IPS DF 6.9 (cell line): ENCODE measurements around the gene TBX15.

ENCODE experiments used
- DNase-seq: peaks from one replicate; pipeline ENCODE4 v3.0.0-alpha.2; 2013; ENCODE audit warnings: low read depth, low spot score
- H3K27ac ChIP-seq: one replicate; pipeline ENCODE4 v1.5.1; 2013; ENCODE audit warnings: low read length, control low read depth
- H3K27me3 ChIP-seq: 2 replicates; pipeline ENCODE4 v1.6.1; 2013; ENCODE audit warnings: mild to moderate bottlenecking, low read length; ENCODE audit not compliant: control insufficient read depth, insufficient read depth
- H3K36me3 ChIP-seq: 2 replicates; pipeline ENCODE4 v1.6.1; 2013; ENCODE audit warnings: low read length; ENCODE audit not compliant: control insufficient read depth, insufficient read depth
- H3K4me1 ChIP-seq: 2 replicates; pipeline ENCODE4 v1.6.1; 2013; ENCODE audit warnings: low read length; ENCODE audit not compliant: control insufficient read depth, insufficient read depth
- H3K4me3 ChIP-seq: 2 replicates; pipeline ENCODE4 v1.5.1; 2013; ENCODE audit warnings: mild to moderate bottlenecking, low read length
- H3K9me3 ChIP-seq: 2 replicates; pipeline ENCODE4 v1.6.1; 2013; ENCODE audit warnings: low read length, inconsistent platforms; ENCODE audit not compliant: control insufficient read depth, insufficient read depth
- WGBS: extraction: QIAGEN DNeasy Blood & Tissue Kit; methylation state at CpG from one replicate; pipeline ENCODE4 v1.1.7; 2013; ENCODE audit warnings: mixed read lengths, missing lambda C conversion rate; ENCODE audit not compliant: insufficient read length, insufficient coverage; 5-methylcytosine and 5-hydroxymethylcytosine counted together

Gene TBX15

GRCh38 chr1:118911571-118911970 is 76.6 kb downstream of the TBX15 start:
- H3K36me3 ChIP-seq, result no peaks in the 10 kb centered on the region
- H3K27me3 ChIP-seq, result no peaks in the 10 kb centered on the region
- no peak overlapping the region for H3K4me3 ChIP-seq
- no peaks in the 10 kb centered on the region for H3K4me1 ChIP-seq
- H3K9me3 ChIP-seq, result no peaks in the 10 kb centered on the region
- DNase-seq, result no peak
- no CpG with 5 or more reads among the region's 2 CpGs for WGBS
- no peak overlapping the region for H3K27ac ChIP-seq

GRCh38 chr1:118907466-118907865 is 80.7 kb downstream of the TBX15 start:
- DNase-seq, result no peak
- no peaks in the 10 kb centered on the region for H3K36me3 ChIP-seq
- H3K9me3 ChIP-seq, result no peaks in the 10 kb centered on the region
- no peak overlapping the region for H3K27ac ChIP-seq
- H3K4me1 ChIP-seq, result no peaks in the 10 kb centered on the region
- H3K27me3 ChIP-seq, result no peaks in the 10 kb centered on the region
- no peak overlapping the region for H3K4me3 ChIP-seq

- no peak overlapping the region for H3K4me3 ChIP-seq
- no peaks in the 10 kb centered on the region for H3K27me3 ChIP-seq
- H3K4me1 ChIP-seq, result no peaks in the 10 kb centered on the region
- no CpG with 5 or more reads among the region's 1 CpG for WGBS
- H3K36me3 ChIP-seq, result no peaks in the 10 kb centered on the region
- H3K27ac ChIP-seq, result no peak overlapping the region
- no peak for DNase-seq
- H3K9me3 ChIP-seq, result no peaks in the 10 kb centered on the region
Measured at GRCh38 chr1:118905671-118906070, 82.5 kb downstream of the TBX15 start.

GRCh38 chr1:118905196-118905595 is 82.9 kb downstream of the TBX15 start:
- WGBS, result no CpG with 5 or more reads among the region's 6 CpGs
- no peak for DNase-seq

GRCh38 chr1:118902711-118903191 is 85.4 kb downstream of the TBX15 start:
- Histone ChIP-seq H3K36me3 (no peaks in the 10 kb centered on the region), H3K9me3 (no peaks in the 10 kb centered on the region), H3K27ac (no peak overlapping the region), H3K4me1 (no peaks in the 10 kb centered on the region), H3K4me3 (no peak overlapping the region), H3K27me3 (no peaks in the 10 kb centered on the region)
- WGBS, result no CpG with 5 or more reads among the region's 6 CpGs
- DNase-seq, result no peak

More at GRCh38 chr1:118905196-118905595, 82.9 kb downstream of the TBX15 start:
- Histone ChIP-seq H3K4me3 (no peak overlapping the region), H3K27ac (no peak overlapping the region), H3K36me3 (no peaks in the 10 kb centered on the region), H3K27me3 (no peaks in the 10 kb centered on the region), H3K9me3 (no peaks in the 10 kb centered on the region), H3K4me1 (no peaks in the 10 kb centered on the region)

- Histone ChIP-seq H3K4me3 (no peak overlapping the region), H3K9me3 (no peaks in the 10 kb centered on the region), H3K27me3 (no peaks in the 10 kb centered on the region), H3K36me3 (no peaks in the 10 kb centered on the region), H3K27ac (no peak overlapping the region), H3K4me1 (no peaks in the 10 kb centered on the region)
- no CpG with 5 or more reads among the region's 2 CpGs for whole genome bisulfite sequencing
- no peak for DNase-seq
Measured at GRCh38 chr1:118902299-118902698, 85.8 kb downstream of the TBX15 start.

GRCh38 chr1:118900643-118901440 is 87.3 kb downstream of the TBX15 start:
- H3K9me3 ChIP-seq, result no peaks in the 10 kb centered on the region
- DNase-seq, result no peak

GRCh38 chr1:118899340-118899739 is 88.8 kb downstream of the TBX15 start:
- DNase-seq, result no peak
- Histone ChIP-seq H3K4me1 (no peaks in the 10 kb centered on the region), H3K27me3 (no peaks in the 10 kb centered on the region), H3K4me3 (no peak overlapping the region), H3K9me3 (no peaks in the 10 kb centered on the region), H3K36me3 (no peaks in the 10 kb centered on the region), H3K27ac (no peak overlapping the region)
- no CpG with 5 or more reads among the region's 3 CpGs for WGBS

More at GRCh38 chr1:118900643-118901440, 87.3 kb downstream of the TBX15 start:
- no peak overlapping the region for H3K4me3 ChIP-seq
- H3K27me3 ChIP-seq, result no peaks in the 10 kb centered on the region
- H3K4me1 ChIP-seq, result no peaks in the 10 kb centered on the region
- H3K36me3 ChIP-seq, result no peaks in the 10 kb centered on the region
- H3K27ac ChIP-seq, result no peak overlapping the region

- no peaks in the 10 kb centered on the region for H3K36me3 ChIP-seq
- no peak overlapping the region for H3K4me3 ChIP-seq
- H3K27me3 ChIP-seq, result no peaks in the 10 kb centered on the region
- DNase-seq, result no peak
- H3K9me3 ChIP-seq, result no peaks in the 10 kb centered on the region
- H3K27ac ChIP-seq, result no peak overlapping the region
- WGBS, result no CpG with 5 or more reads among the region's 3 CpGs
- H3K4me1 ChIP-seq, result no peaks in the 10 kb centered on the region
Measured at GRCh38 chr1:118898712-118899111, 89.4 kb downstream of the TBX15 start.

- H3K27me3 ChIP-seq, result no peaks in the 10 kb centered on the region
- no peak overlapping the region for H3K4me3 ChIP-seq
- DNase-seq, result no peak
- H3K4me1 ChIP-seq, result no peaks in the 10 kb centered on the region
- no peaks in the 10 kb centered on the region for H3K36me3 ChIP-seq
- no peak overlapping the region for H3K27ac ChIP-seq
- no peaks in the 10 kb centered on the region for H3K9me3 ChIP-seq
Measured at GRCh38 chr1:118896416-118896815, 91.7 kb downstream of the TBX15 start.

- Histone ChIP-seq H3K9me3 (no peaks in the 10 kb centered on the region), H3K4me3 (no peak overlapping the region), H3K36me3 (no peaks in the 10 kb centered on the region), H3K27ac (no peak overlapping the region), H3K27me3 (no peaks in the 10 kb centered on the region), H3K4me1 (no peaks in the 10 kb centered on the region)
- no peak for DNase-seq
- no CpG with 5 or more reads among the region's 3 CpGs for WGBS
Measured at GRCh38 chr1:118894836-118895235, 93.3 kb downstream of the TBX15 start.
